Measurements from ENCODE around the gene LIN52. TPM values are rescaled to one million over a fixed set of nuclear protein-coding genes. Genes with fewer than 3 reads are reported as not detected.

Gene LIN52
- total RNA-seq, 2 donors from 2014 or later, result 8.7 to 22.1 TPM

- Histone ChIP-seq H3K9me3 (no peaks in the 10 kb centered on the region), H3K27me3 (replicated peaks; ENCODE audit: insufficient read depth) (no peaks in the 10 kb centered on the region), H3K4me1 (ENCODE audit: control insufficient read depth in 1 of 2, low read depth in 2 of 2) (no peaks in the 10 kb centered on the region), H3K27ac (no peak overlapping the region), H3K36me3 (no peaks in the 10 kb centered on the region), H3K4me3 (no peak overlapping the region)
- ATAC-seq (ENCODE audit: insufficient number of reproducible peaks, low FRiP score, low read depth), result no peak
- DNase-seq (ENCODE audit: low spot score), result no peak
- TF ChIP-seq CTCF (IDR thresholded peaks at IDR 0.05), result no peak
Observed at GRCh38 chr14:74176400-74176793, 91.6 kb downstream of the LIN52 start.

- DNase-seq (ENCODE audit: low spot score) (no peak), ATAC-seq (ENCODE audit: insufficient number of reproducible peaks, low FRiP score, low read depth) (no peak)
Observed at GRCh38 chr14:74179856-74180255, 95.1 kb downstream of the LIN52 start.

GRCh38 chr14:74190927-74191575, 106.3 kb downstream of the LIN52 start:
- DNase-seq (ENCODE audit: low spot score) (no peak), ATAC-seq (ENCODE audit: insufficient number of reproducible peaks, low FRiP score, low read depth) (no peak)
- no peaks in the 10 kb centered on the region for H3K36me3 ChIP-seq
- H3K27me3 ChIP-seq (replicated peaks; ENCODE audit: insufficient read depth), result no peaks in the 10 kb centered on the region
- no peak overlapping the region for H3K27ac ChIP-seq
- TF ChIP-seq CTCF (IDR thresholded peaks at IDR 0.05), result no peak
- H3K4me1 ChIP-seq (ENCODE audit: control insufficient read depth in 1 of 2, low read depth in 2 of 2), result no peaks in the 10 kb centered on the region
- no peak overlapping the region for H3K4me3 ChIP-seq
- no peaks in the 10 kb centered on the region for H3K9me3 ChIP-seq

More at GRCh38 chr14:74179856-74180255, 95.1 kb downstream of the LIN52 start:
- TF ChIP-seq CTCF (IDR thresholded peaks at IDR 0.05), result no peak
- Histone ChIP-seq H3K27me3 (replicated peaks; ENCODE audit: insufficient read depth) (no peaks in the 10 kb centered on the region), H3K9me3 (no peaks in the 10 kb centered on the region), H3K27ac (no peak overlapping the region), H3K4me3 (no peak overlapping the region), H3K36me3 (no peaks in the 10 kb centered on the region), H3K4me1 (ENCODE audit: control insufficient read depth in 1 of 2, low read depth in 2 of 2) (no peaks in the 10 kb centered on the region)

- Histone ChIP-seq H3K4me1 (ENCODE audit: control insufficient read depth in 1 of 2, low read depth in 2 of 2) (no peaks in the 10 kb centered on the region), H3K36me3 (peaks cover 3% of the 10 kb centered on the region), H3K9me3 (no peaks in the 10 kb centered on the region), H3K4me3 (no peak overlapping the region), H3K27ac (no peak overlapping the region), H3K27me3 (replicated peaks; ENCODE audit: insufficient read depth) (no peaks in the 10 kb centered on the region)
- no peak for TF ChIP-seq CTCF (IDR thresholded peaks at IDR 0.05)
- ATAC-seq (ENCODE audit: insufficient number of reproducible peaks, low FRiP score, low read depth) (no peak), DNase-seq (ENCODE audit: low spot score) (no peak)
Observed at GRCh38 chr14:74194506-74195274, 109.9 kb downstream of the LIN52 start.

- Histone ChIP-seq H3K36me3 (peaks cover 3% of the 10 kb centered on the region), H3K27ac (no peak overlapping the region), H3K4me1 (ENCODE audit: control insufficient read depth in 1 of 2, low read depth in 2 of 2) (no peaks in the 10 kb centered on the region), H3K4me3 (no peak overlapping the region), H3K27me3 (replicated peaks; ENCODE audit: insufficient read depth) (no peaks in the 10 kb centered on the region), H3K9me3 (no peaks in the 10 kb centered on the region)
- ATAC-seq (ENCODE audit: insufficient number of reproducible peaks, low FRiP score, low read depth), result no peak
- no peak for TF ChIP-seq CTCF (IDR thresholded peaks at IDR 0.05)
- no peak for DNase-seq (ENCODE audit: low spot score)
Observed at GRCh38 chr14:74195623-74196022, 110.9 kb downstream of the LIN52 start.

All from thoracic aorta (tissue), 2 donors.